HCT116 (cell line): ENCODE results near the gene AFAP1. TPM values are rescaled to one million over a fixed set of nuclear protein-coding genes. Genes with fewer than 3 reads are reported as not detected.
A peak's percentile ranks its signal among the peaks of the same experiment; 100 is the strongest.

Source experiments
- ATAC-seq: fragments of 200-7000 bp; cut with Tn5 transposase; 2 replicates; pipeline ENCODE4 v1.9.1; 2020; ENCODE audit warnings: mild to moderate bottlenecking, moderate library complexity
- BruUV-seq: library from RNA; stranded (reverse); fragments of 400-500 nt; replicated peaks from 2 replicates; lab custom pipeline; 2021; lab: Mats Ljungman, UMichigan
- CTCF ChIA-PET: fragments of 300-600 bp; sonication (Branson Sonifier 250); formaldehyde crosslinking; loops from one replicate; lab custom pipeline; 2021; ENCODE audit warnings: antibody characterized with exemption; lab: Charles Lee
- POLR2A ChIA-PET: fragments of 300-600, 350-600 bp; sonication (Branson Sonifier 250); formaldehyde crosslinking; loops from one replicate; lab custom pipeline; 2021; ENCODE audit warnings: antibody characterized with exemption; lab: Charles Lee
- RAD21 ChIA-PET, 2 experiments: fragments of 300-600 bp; sonication (Branson Sonifier 250); formaldehyde crosslinking; loops; one replicate each; lab custom pipeline; 2023; ENCODE audit warnings: low total read pairs in 2 of 2; ENCODE audit not compliant: uncharacterized antibody in 2 of 2, unreplicated experiment in 2 of 2, low non-redundant PET in 1 of 2; lab: Charles Lee
- DNase-seq: peaks from one replicate; pipeline ENCODE4 v3.0.0-alpha.2; 2010; ENCODE audit warnings: low read depth, low spot score
- H2AFZ ChIP-seq: fragments of 200-600 bp; shearing (Covaris generic), sonication (generic); 2 replicates; pipeline ENCODE4 v1.6.1; 2017; ENCODE audit warnings: low read depth, mixed run types, mixed read lengths, antibody characterized with exemption, low read length; ENCODE audit not compliant: poor library complexity, severe bottlenecking
- H3K27ac ChIP-seq: 2 replicates; pipeline ENCODE4 v1.5.1; 2012; ENCODE audit warnings: low read depth, low read length
- H3K27me3 ChIP-seq: fragments of 200-600 bp; sonication (generic); 2 replicates; pipeline ENCODE4 v1.6.1; 2016; ENCODE audit warnings: mixed run types, low read length, mixed read lengths; ENCODE audit not compliant: insufficient read depth
- H3K36me3 ChIP-seq, 2 experiments: fragments of 200-500 bp in 1 of 2; fragments of 200-600 bp in 1 of 2; sonication (Bioruptor generic) in 1 of 2; sonication (generic) in 1 of 2; 2 replicates each; pipeline versions ENCODE4 v1.5.1 to v1.6.1; 2014 to 2016; ENCODE audit warnings: low read length in 2 of 2, inconsistent platforms in 1 of 2, mixed read lengths in 1 of 2, mixed run types in 1 of 2; ENCODE audit not compliant: insufficient read depth in 2 of 2, control insufficient read depth in 1 of 2
- H3K4me1 ChIP-seq, 2 experiments: fragments of 200-600 bp in 1 of 2; sonication (generic) in 1 of 2; 2 replicates each; pipeline versions ENCODE4 v1.5.1 to v1.6.1; 2012 to 2017; ENCODE audit warnings: low read length in 2 of 2, inconsistent platforms in 1 of 2, mild to moderate bottlenecking in 1 of 2, mixed read lengths in 1 of 2, mixed run types in 1 of 2, moderate library complexity in 1 of 2; ENCODE audit not compliant: insufficient read depth in 2 of 2, control insufficient read depth in 1 of 2
- H3K4me2 ChIP-seq: fragments of 200-600 bp; sonication (generic); 2 replicates; pipeline ENCODE4 v1.6.1; 2017; ENCODE audit warnings: mixed run types, low read length, mixed read lengths
- H3K4me3 ChIP-seq, 2 experiments: fragments of 200-600 bp in 1 of 2; sonication (generic) in 1 of 2; replicated peaks in 1 of 2; 2 replicates each; pipeline ENCODE4 v1.5.1; 2011 to 2016; ENCODE audit warnings: low read length in 2 of 2, control low read depth in 1 of 2, low read depth in 1 of 2, mild to moderate bottlenecking in 1 of 2, mixed read lengths in 1 of 2, mixed run types in 1 of 2
- H3K79me2 ChIP-seq: fragments of 200-600 bp; sonication (generic); 2 replicates; pipeline ENCODE4 v1.6.1; 2017; ENCODE audit warnings: mild to moderate bottlenecking, mixed run types, low read length, moderate library complexity, mixed read lengths; ENCODE audit not compliant: insufficient read depth
- H3K9ac ChIP-seq: fragments of 200-600 bp; sonication (generic); 2 replicates; pipeline ENCODE4 v1.6.1; 2016; ENCODE audit warnings: low read length, mixed read lengths
- H3K9me2 ChIP-seq: fragments of 200-600 bp; sonication (generic), shearing (Covaris generic); 2 replicates; pipeline ENCODE4 v1.6.1; 2017; ENCODE audit warnings: mixed run types, mild to moderate bottlenecking, moderate library complexity; ENCODE audit not compliant: insufficient read depth
- H3K9me3 ChIP-seq, 2 experiments: fragments of 200-500 bp in 1 of 2; fragments of 200-600 bp in 1 of 2; sonication (Bioruptor generic) in 1 of 2; sonication (generic) in 1 of 2; 2 replicates each; pipeline ENCODE4 v1.6.1; 2014 to 2017; ENCODE audit warnings: low read length in 2 of 2, mixed read lengths in 2 of 2, inconsistent platforms in 1 of 2, low read depth in 1 of 2, mild to moderate bottlenecking in 1 of 2, mixed run types in 1 of 2, moderate library complexity in 1 of 2; ENCODE audit not compliant: control insufficient read depth in 1 of 2, insufficient read depth in 1 of 2
- H4K20me1 ChIP-seq: fragments of 200-600 bp; sonication (generic), shearing (Covaris generic); 2 replicates; pipeline ENCODE4 v1.6.1; 2017; ENCODE audit warnings: mixed run types, mild to moderate bottlenecking, moderate library complexity; ENCODE audit not compliant: insufficient read depth
- CTCF ChIP-seq, 3 experiments: fragments of 200-600 bp in 1 of 3; sonication (generic) in 1 of 3; IDR thresholded peaks in 2 of 3; conservative IDR thresholded peaks in 1 of 3; 2 replicates each; pipeline ENCODE4 v1.5.1; 2012 to 2017; ENCODE audit warnings: low read depth in 2 of 3, low read length in 2 of 3, antibody characterized with exemption in 1 of 3, borderline replicate concordance in 1 of 3, control low read depth in 1 of 3, mild to moderate bottlenecking in 1 of 3, mixed read lengths in 1 of 3, mixed run types in 1 of 3, moderate library complexity in 1 of 3; ENCODE audit not compliant: insufficient read depth in 1 of 3
- EZH2 ChIP-seq: fragments of 200-600 bp; sonication (generic); IDR thresholded peaks from 2 replicates; pipeline ENCODE4 v1.6.1; 2017; ENCODE audit warnings: antibody characterized with exemption, mixed run types
- RAD21 ChIP-seq: IDR thresholded peaks from 2 replicates; pipeline ENCODE4 v1.6.1; 2012; ENCODE audit warnings: low read depth, mild to moderate bottlenecking
- YY1 ChIP-seq: IDR thresholded peaks from 2 replicates; pipeline ENCODE4 v1.6.1; 2011; ENCODE audit warnings: low read length, low read depth, moderate library complexity, mild to moderate bottlenecking; ENCODE audit not compliant: insufficient replicate concordance; ENCODE audit errors: extremely low read depth
- intact Hi-C: fragments of 100-400 bp; cut with micrococcal nuclease; formaldehyde crosslinking; loops from 2 replicates; pipeline ENCODE4 v1.10.0; 2022
- total RNA-seq: library from RNA; stranded (reverse); gene quantifications from one replicate; pipeline ENCODE4 v1.2.1, GENCODE V29; 2021; ENCODE audit not compliant: unreplicated experiment

AFAP1 gene
- total RNA-seq, 1 experiment from 2014 or later, result 19.4 TPM

GRCh38 chr4:7721984-7722551 lies 217.6 kb downstream of the AFAP1 start:
- Histone ChIP-seq H3K27me3 (no peaks in the 10 kb centered on the region), H3K27ac (no peak overlapping the region), H3K79me2 (no peaks in the 10 kb centered on the region), H4K20me1 (no peaks in the 10 kb centered on the region), H3K9me2 (no peaks in the 10 kb centered on the region), H2AFZ (no peak overlapping the region), H3K4me2 (no peak overlapping the region), H3K4me1 (peaks cover 0 to 3% of the 10 kb centered on the region in 2 experiments; a peak in 1 of 4 replicates), H3K9ac (no peak overlapping the region), H3K36me3 (no peaks in the 10 kb centered on the region), H3K9me3 (no peaks in the 10 kb centered on the region; a peak in 1 of 4 replicates), H3K4me3 (no peak overlapping the region)
- TF ChIP-seq CTCF (IDR thresholded peaks at IDR 0.05 in 2 of 3, conservative IDR thresholded peaks at IDR 0.05 in 1 of 3; ENCODE audit: borderline replicate concordance in 1 of 3, insufficient read depth in 1 of 3, low read depth in 2 of 3, low read length in 2 of 3), result peak; percentile 15 to 37 (median 33); a peak in 4 of 6 replicates
- TF ChIP-seq EZH2, result no peak
- no TSS peak for BruUV-seq
- CTCF ChIA-PET, result interaction anchor here (0.6 kb wide), 1 partner anchor 266 kb away, joined by 3 read pairs; no protein-coding TSS in a partner anchor
- POLR2A ChIA-PET, result no interaction called here
- intact Hi-C loops, result no loop called here
- ATAC-seq (no peak), DNase-seq (no peak)
- RAD21 ChIA-PET, result no interaction called here

- Histone ChIP-seq H3K4me2 (peak overlapping the region; percentile 58), H3K27ac (no peak overlapping the region)
Measured at GRCh38 chr4:7719354-7720174, 220.1 kb downstream of the AFAP1 start.

More at GRCh38 chr4:7719354-7720174, 220.1 kb downstream of the AFAP1 start:
- POLR2A ChIA-PET, result no interaction called here
- Histone ChIP-seq H3K4me3 (no peak overlapping the region), H3K27me3 (0 out of 2 replicates have a peak, but pooled peaks cover 6% of the 10 kb centered on the region), H3K36me3 (no peaks in the 10 kb centered on the region), H3K4me1 (no peaks in the 10 kb centered on the region), H3K79me2 (no peaks in the 10 kb centered on the region), H3K9ac (no peak overlapping the region), H3K9me3 (no peaks in the 10 kb centered on the region; a peak in 1 of 4 replicates), H4K20me1 (no peaks in the 10 kb centered on the region), H2AFZ (no peak overlapping the region), H3K9me2 (no peaks in the 10 kb centered on the region)
- DNase-seq (no peak), ATAC-seq (peak; percentile 93)
- BruUV-seq, result no TSS peak
- intact Hi-C loops, result loop anchor here (2.0 kb wide), 1 partner anchor 525 kb away; no protein-coding TSS in a partner anchor
- RAD21 ChIA-PET, result no interaction called here
- CTCF ChIA-PET, result interaction anchor here (0.7 to 1.4 kb wide), 7 partner anchors 9 to 525 kb away, joined by 3 to 6 read pairs (median 4); no protein-coding TSS in a partner anchor
- TF ChIP-seq RAD21, result peak; percentile 80
- no peak for TF ChIP-seq YY1
- TF ChIP-seq CTCF (IDR thresholded peaks at IDR 0.05 in 2 of 3, conservative IDR thresholded peaks at IDR 0.05 in 1 of 3; ENCODE audit: borderline replicate concordance in 1 of 3, insufficient read depth in 1 of 3, low read depth in 2 of 3, low read length in 2 of 3), result peak; percentile 54 to 86 (median 79); a peak in 5 of 6 replicates
